ENCODE results near the gene OLA1.
"Not testable (repeated sequence)": the region's sequence is repeated elsewhere in the genome, so short reads cannot be mapped to it uniquely, and the experiment has no call there.

Gene OLA1
- total RNA-seq: 38.3 to 44.0 reads per million in 2 donors

- peak; percentile 93 to 97 (median 95) for DNase-seq
These were observed at the start of gene OLA1 for GRCh38 chr2:174248187-174248997. TSS of gene OLA1 (minus strand) at chr2:174248532. CDS start at chr2:174246815, 1,717 bp downstream.

GRCh38 chr2:174292908-174293307 lies 44.6 kb upstream of the OLA1 start:
- no peak for DNase-seq

GRCh38 chr2:174286172-174286571 lies 37.8 kb upstream of the OLA1 start:
- DNase-seq: no peak

GRCh38 chr2:174282441-174282840 lies 34.1 kb upstream of the OLA1 start:
- DNase-seq: no peak

- DNase-seq: no peak
These were observed 33.4 kb upstream of the OLA1 start for GRCh38 chr2:174281736-174282135.

- DNase-seq: no peak
These were observed 32.3 kb upstream of the OLA1 start for GRCh38 chr2:174280596-174280995.

GRCh38 chr2:174270263-174270662 lies 21.9 kb upstream of the OLA1 start:
- DNase-seq: not testable (repeated sequence)

GRCh38 chr2:174266288-174266687 lies 18.0 kb upstream of the OLA1 start:
- no peak for DNase-seq

- DNase-seq: no peak
These were observed 15.7 kb upstream of the OLA1 start for GRCh38 chr2:174263997-174264396.

GRCh38 chr2:174259981-174260380 lies 11.6 kb upstream of the OLA1 start:
- no peak for DNase-seq

GRCh38 chr2:174254267-174254666 lies 5.9 kb upstream of the OLA1 start:
- DNase-seq: no peak

- DNase-seq: no peak
These were observed 763 bp upstream of the OLA1 start for GRCh38 chr2:174248998-174249592.

GRCh38 chr2:174247474-174248186 lies 702 bp downstream of the OLA1 start:
- peak in 1 of 5 experiments; percentile 21 for DNase-seq

GRCh38 chr2:174246944-174247381 lies 1.4 kb downstream of the OLA1 start:
- DNase-seq: no peak

- not testable (repeated sequence) for DNase-seq
These were observed 2.7 kb downstream of the OLA1 start for GRCh38 chr2:174245628-174246027.

GRCh38 chr2:174245065-174245464 lies 3.3 kb downstream of the OLA1 start:
- DNase-seq: no peak

- DNase-seq: no peak
These were observed 4.5 kb downstream of the OLA1 start for GRCh38 chr2:174243812-174244211.

- DNase-seq: no peak
These were observed 8.2 kb downstream of the OLA1 start for GRCh38 chr2:174240097-174240496.

GRCh38 chr2:174236429-174236828 lies 11.9 kb downstream of the OLA1 start:
- no peak for DNase-seq

GRCh38 chr2:174235680-174236079 lies 12.7 kb downstream of the OLA1 start:
- no peak for DNase-seq

- DNase-seq: no peak
These were observed 14.5 kb downstream of the OLA1 start for GRCh38 chr2:174233771-174234275.

- DNase-seq: no peak
These were observed 20.6 kb downstream of the OLA1 start for GRCh38 chr2:174227748-174228147.

- no peak for DNase-seq
These were observed 23.6 kb downstream of the OLA1 start for GRCh38 chr2:174224665-174225288.

All from T-helper 2 cell (primary cell).